Activated CD4-positive, alpha-beta T cell treated with anti-CD3 and anti-CD28 coated beads, Interleukin-2, Interleukin-4, amounts not matched to agents 100 ng/mL and 50 ng/mL, durations not matched to agents 16 hours and 8 hours (primary cell): Measurements from ENCODE around the gene THOC2.
"Not testable (repeated sequence)": the region's sequence is repeated elsewhere in the genome, so short reads cannot be mapped to it uniquely, and the experiment has no call there.

ENCODE experiments used
- DNase-seq: peaks from one replicate; pipeline ENCODE4 v3.0.0-alpha.2; 2020; ENCODE audit warnings: low spot score

Gene THOC2

GRCh38 chrX:123580792-123581191, 152.1 kb downstream of the THOC2 start:
- DNase-seq: no peak

GRCh38 chrX:123574027-123574426, 158.8 kb downstream of the THOC2 start:
- DNase-seq: not testable (repeated sequence)

- no peak for DNase-seq
Measured at GRCh38 chrX:123570011-123570590, 162.8 kb downstream of the THOC2 start.

- DNase-seq: no peak
Measured at GRCh38 chrX:123563167-123563566, 169.7 kb downstream of the THOC2 start.

GRCh38 chrX:123562342-123563146, 170.3 kb downstream of the THOC2 start:
- no peak for DNase-seq

GRCh38 chrX:123561439-123562215, 171.2 kb downstream of the THOC2 start:
- DNase-seq: no peak

- DNase-seq: no peak
Measured at GRCh38 chrX:123550829-123551228, 182.0 kb downstream of the THOC2 start.
